ENCODE results near the gene HOXB7. TPM values are rescaled to one million over a fixed set of nuclear protein-coding genes. Genes with fewer than 3 reads are reported as not detected.

Gene HOXB7
- total RNA-seq, 1 experiment from 2014 or later, result not detected

DNA sequence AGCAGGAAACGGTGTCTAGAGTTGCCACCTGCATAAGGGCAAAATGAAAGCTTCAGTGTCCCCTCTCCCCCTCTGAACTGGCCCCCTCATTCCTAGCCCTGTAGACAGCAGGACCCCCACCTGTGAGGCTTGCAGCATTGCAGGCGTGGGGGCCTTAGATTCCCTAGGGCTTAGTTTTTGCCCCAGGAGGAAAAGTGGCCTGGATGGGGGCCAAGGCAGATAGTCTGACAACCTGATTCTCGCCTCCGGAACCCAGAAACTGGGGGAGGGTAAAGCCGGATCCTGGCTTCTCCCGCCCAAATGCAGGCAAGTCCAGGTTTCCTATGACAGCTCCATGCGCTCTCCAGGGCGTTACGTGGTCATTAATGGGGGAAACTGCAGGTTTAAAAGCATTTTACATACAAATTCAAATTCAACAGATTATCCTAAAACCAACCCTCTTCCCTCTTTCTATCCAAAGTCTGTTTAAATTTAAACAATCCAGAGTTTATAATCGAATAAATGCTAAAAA lies 5.4 kb downstream of the HOXB7 start (continued):
- TF ChIP-seq ATF1 (CRISPR knock-in tag; IDR thresholded peaks at IDR 0.05), result no peak
- TF ChIP-seq CBFB (CRISPR knock-in tag; IDR thresholded peaks at IDR 0.05; ENCODE audit: low read depth), result no peak
- TF ChIP-seq, protein P1, sequence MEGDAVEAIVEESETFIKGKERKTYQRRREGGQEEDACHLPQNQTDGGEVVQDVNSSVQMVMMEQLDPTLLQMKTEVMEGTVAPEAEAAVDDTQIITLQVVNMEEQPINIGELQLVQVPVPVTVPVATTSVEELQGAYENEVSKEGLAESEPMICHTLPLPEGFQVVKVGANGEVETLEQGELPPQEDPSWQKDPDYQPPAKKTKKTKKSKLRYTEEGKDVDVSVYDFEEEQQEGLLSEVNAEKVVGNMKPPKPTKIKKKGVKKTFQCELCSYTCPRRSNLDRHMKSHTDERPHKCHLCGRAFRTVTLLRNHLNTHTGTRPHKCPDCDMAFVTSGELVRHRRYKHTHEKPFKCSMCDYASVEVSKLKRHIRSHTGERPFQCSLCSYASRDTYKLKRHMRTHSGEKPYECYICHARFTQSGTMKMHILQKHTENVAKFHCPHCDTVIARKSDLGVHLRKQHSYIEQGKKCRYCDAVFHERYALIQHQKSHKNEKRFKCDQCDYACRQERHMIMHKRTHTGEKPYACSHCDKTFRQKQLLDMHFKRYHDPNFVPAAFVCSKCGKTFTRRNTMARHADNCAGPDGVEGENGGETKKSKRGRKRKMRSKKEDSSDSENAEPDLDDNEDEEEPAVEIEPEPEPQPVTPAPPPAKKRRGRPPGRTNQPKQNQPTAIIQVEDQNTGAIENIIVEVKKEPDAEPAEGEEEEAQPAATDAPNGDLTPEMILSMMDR (IDR thresholded peaks at IDR 0.05), result no peak
- TF ChIP-seq ZNF219 (CRISPR knock-in tag; IDR thresholded peaks at IDR 0.05; ENCODE audit: borderline replicate concordance), result no peak
- TF ChIP-seq, protein P2, sequence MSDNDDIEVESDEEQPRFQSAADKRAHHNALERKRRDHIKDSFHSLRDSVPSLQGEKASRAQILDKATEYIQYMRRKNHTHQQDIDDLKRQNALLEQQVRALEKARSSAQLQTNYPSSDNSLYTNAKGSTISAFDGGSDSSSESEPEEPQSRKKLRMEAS (CRISPR knock-in tag; IDR thresholded peaks at IDR 0.05), result no peak
- TF ChIP-seq, protein P3, sequence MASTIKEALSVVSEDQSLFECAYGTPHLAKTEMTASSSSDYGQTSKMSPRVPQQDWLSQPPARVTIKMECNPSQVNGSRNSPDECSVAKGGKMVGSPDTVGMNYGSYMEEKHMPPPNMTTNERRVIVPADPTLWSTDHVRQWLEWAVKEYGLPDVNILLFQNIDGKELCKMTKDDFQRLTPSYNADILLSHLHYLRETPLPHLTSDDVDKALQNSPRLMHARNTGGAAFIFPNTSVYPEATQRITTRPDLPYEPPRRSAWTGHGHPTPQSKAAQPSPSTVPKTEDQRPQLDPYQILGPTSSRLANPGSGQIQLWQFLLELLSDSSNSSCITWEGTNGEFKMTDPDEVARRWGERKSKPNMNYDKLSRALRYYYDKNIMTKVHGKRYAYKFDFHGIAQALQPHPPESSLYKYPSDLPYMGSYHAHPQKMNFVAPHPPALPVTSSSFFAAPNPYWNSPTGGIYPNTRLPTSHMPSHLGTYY (CRISPR knock-in tag; IDR thresholded peaks at IDR 0.05), result no peak
- TF ChIP-seq ZNF232 (CRISPR knock-in tag; IDR thresholded peaks at IDR 0.05), result no peak

DNA sequence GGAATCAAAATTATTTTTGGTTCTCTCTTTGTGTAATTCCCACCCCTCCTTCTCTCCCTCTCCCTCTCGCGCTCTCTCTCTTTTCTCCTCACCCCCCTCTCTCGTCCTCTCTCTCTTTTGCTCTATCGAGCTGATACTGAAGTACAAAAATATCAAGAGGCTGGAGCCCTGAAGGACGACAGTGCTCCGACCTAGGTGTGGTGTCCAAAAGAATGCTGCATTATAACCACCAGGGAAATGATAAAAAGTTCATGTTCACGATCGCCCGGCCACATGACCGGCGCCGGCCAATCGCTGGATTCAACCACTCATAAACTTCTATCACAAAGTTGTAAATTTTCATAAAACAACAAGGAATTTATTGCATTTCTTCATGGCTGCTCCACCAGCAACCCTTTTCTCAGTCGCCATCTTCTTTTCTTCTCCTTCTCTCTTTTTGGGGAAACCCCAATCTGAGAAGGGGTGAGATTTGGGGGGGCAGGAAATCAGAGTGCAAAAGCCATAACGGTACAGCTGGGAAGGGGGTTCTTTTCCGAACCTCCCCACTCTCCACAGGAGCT lies 6.0 kb downstream of the HOXB7 start, which contains the start of gene HOXB6:
Gene HOXB6 (minus strand): TSS at position 217 of the 560 bp plus-strand sequence. CDS start 6,836 bp downstream, outside the sequence.
- Mint-ChIP-seq H3K27ac (no peak within 1 kb of the TSS), H3K27me3 (ENCODE audit: low read depth) (peaks cover 100% of the 10 kb centered on the region; the same call in 1 of the 2 replicates), H3K4me3 (no peak within 1 kb of the TSS; the same call in 1 of the 2 replicates), H3K9me3 (no peaks in the 10 kb centered on the region), H3K4me1 (peaks cover 13% of the 10 kb centered on the region), H3K36me3 (0 out of 2 replicates have a peak, but pooled peaks cover 5% of the 10 kb centered on the region)
- no peak for DNase-seq (ENCODE audit: low spot score)
- CTCF ChIA-PET, result interaction anchor here (0.6 to 2.5 kb wide), 5 partner anchors 8 to 1565 kb away, joined by 3 to 9 read pairs (median 4); no protein-coding TSS in a partner anchor
- TF ChIP-seq CREB1 (CRISPR knock-in tag; IDR thresholded peaks at IDR 0.05), result no peak
- no peak for ATAC-seq
- POLR2A ChIA-PET, result interaction anchor here (0.7 kb wide), 1 partner anchor 45 kb away, joined by 4 read pairs; no protein-coding TSS in a partner anchor

DNA sequence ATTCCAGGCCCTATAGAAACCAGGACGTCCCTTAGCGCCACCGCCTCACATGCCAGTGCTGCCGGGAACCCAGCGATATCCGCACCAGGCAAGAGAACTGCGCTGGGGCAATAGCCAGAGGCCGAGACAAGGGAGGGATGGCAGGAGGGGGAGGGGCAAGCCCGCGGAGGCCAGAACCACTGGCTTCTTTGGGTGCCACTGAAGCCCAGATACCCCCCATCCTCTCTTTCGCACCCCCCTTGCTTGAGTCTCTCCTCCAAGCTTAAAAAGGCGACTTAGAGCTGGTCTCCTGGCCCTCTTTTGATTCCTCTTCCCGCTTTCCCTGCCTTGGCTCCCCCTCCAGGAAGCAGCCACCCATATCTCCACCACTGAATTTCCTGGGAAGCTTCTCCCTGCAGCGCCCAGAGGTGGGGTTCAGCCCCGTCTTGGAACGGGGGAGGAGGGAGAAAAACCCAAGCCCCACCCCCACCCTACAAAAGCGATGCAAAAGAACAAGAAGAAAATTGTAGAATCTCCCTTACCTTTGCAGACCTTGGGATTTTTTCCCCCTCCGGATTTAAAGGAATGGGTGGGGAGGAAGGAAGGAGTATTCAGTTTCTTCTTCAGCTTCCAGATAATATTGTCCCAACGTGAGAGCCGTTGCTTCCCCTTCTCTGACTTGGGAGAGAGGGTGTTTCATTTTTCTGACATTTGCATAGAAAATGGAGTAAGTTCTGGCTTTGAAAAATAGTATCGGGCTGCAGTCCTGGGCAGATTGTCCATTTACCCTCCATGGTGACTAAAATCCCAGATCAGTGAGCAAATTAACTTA lies 6.7 kb downstream of the HOXB7 start:
- ChIA-PET POLR2A (interaction anchor here (0.7 kb wide), 1 partner anchor 46 kb away, joined by 4 read pairs; no protein-coding TSS in a partner anchor), CTCF (interaction anchor here (0.6 to 0.7 kb wide), 3 partner anchors 9 to 1565 kb away, joined by 3 to 4 read pairs (median 3); no protein-coding TSS in a partner anchor)
- ATAC-seq (no peak), DNase-seq (ENCODE audit: low spot score) (no peak)
- peaks cover 100% of the 10 kb centered on the region; the same call in 1 of the 2 replicates for H3K27me3 Mint-ChIP-seq (ENCODE audit: low read depth)
- H3K36me3 Mint-ChIP-seq, result 0 out of 2 replicates have a peak, but pooled peaks cover 5% of the 10 kb centered on the region
- peaks cover 12% of the 10 kb centered on the region for H3K4me1 Mint-ChIP-seq
- TF ChIP-seq E2F1 (CRISPR knock-in tag; IDR thresholded peaks at IDR 0.05), result no peak
- no peak for TF ChIP-seq GRHL2 (CRISPR knock-in tag; IDR thresholded peaks at IDR 0.05; ENCODE audit: insufficient replicate concordance, severe bottlenecking)
- TF ChIP-seq, protein P4, sequence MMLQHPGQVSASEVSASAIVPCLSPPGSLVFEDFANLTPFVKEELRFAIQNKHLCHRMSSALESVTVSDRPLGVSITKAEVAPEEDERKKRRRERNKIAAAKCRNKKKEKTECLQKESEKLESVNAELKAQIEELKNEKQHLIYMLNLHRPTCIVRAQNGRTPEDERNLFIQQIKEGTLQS (CRISPR knock-in tag; conservative IDR thresholded peaks at IDR 0.05), result no peak
- no peak for TF ChIP-seq ZSCAN18 (CRISPR knock-in tag; IDR thresholded peaks at IDR 0.05)
- H3K4me3 Mint-ChIP-seq, result no peak overlapping the region
- H3K27ac Mint-ChIP-seq, result no peak overlapping the region
- H3K9me3 Mint-ChIP-seq, result no peaks in the 10 kb centered on the region
